BJ (cell line): ENCODE results near the gene MACF1. TPM values are rescaled to one million over a fixed set of nuclear protein-coding genes. Genes with fewer than 3 reads are reported as not detected.

ENCODE experiments used
- CTCF ChIA-PET: fragments of 350-600 bp; formaldehyde crosslinking; extraction: SDS; loops from one replicate; lab custom pipeline; 2021; ENCODE audit warnings: antibody characterized with exemption, inconsistent platforms; lab: Yijun Ruan, JAX
- POLR2A ChIA-PET: fragments of 300-600 bp; sonication (Branson Sonifier 250); formaldehyde crosslinking; extraction: SDS; loops from one replicate; lab custom pipeline; 2021; ENCODE audit warnings: antibody characterized with exemption; lab: Charles Lee
- DNase-seq: peaks from one replicate; pipeline ENCODE4 v3.0.0-alpha.2; 2011; ENCODE audit warnings: low read depth
- H3K27me3 ChIP-seq: 2 replicates; pipeline ENCODE4 v1.6.0; 2011; ENCODE audit warnings: low read length; ENCODE audit not compliant: control insufficient read depth, insufficient read depth
- H3K36me3 ChIP-seq: 2 replicates; pipeline ENCODE4 v1.5.1; 2011; ENCODE audit warnings: low read length; ENCODE audit not compliant: control insufficient read depth, insufficient read depth
- H3K4me3 ChIP-seq: 2 replicates; pipeline ENCODE4 v1.5.1; 2011; ENCODE audit warnings: low read depth, mild to moderate bottlenecking, control low read depth, low read length
- CTCF ChIP-seq: IDR thresholded peaks from 2 replicates; pipeline ENCODE4 v1.5.1; 2011; ENCODE audit warnings: low read depth, mild to moderate bottlenecking, control low read depth, inconsistent platforms, low read length, moderate library complexity; ENCODE audit not compliant: insufficient read depth
- polyA plus RNA-seq: library from polyadenylated mRNA; depleted of rRNA; stranded (reverse); fragments of >200 nt; gene quantifications from 2 replicates; pipeline ENCODE4 v1.2.3, GENCODE V29; 2011

The MACF1 gene
- polyA plus RNA-seq, 1 experiment: 57.3 TPM

GRCh38 chr1:39212499-39212898, 8.0 kb downstream of the MACF1 start:
- ChIA-PET CTCF (interaction anchor here (1.9 kb wide), 1 partner anchor 46 kb away, joined by 7 read pairs; no protein-coding TSS in a partner anchor), POLR2A (interaction anchor here (0.5 to 0.6 kb wide), 2 partner anchors 27 to 64 kb away, joined by 5 to 10 read pairs; no protein-coding TSS in a partner anchor)
- H3K27me3 ChIP-seq: no peaks in the 10 kb centered on the region
- H3K4me3 ChIP-seq: no peak overlapping the region
- TF ChIP-seq CTCF: no peak
- no peak for DNase-seq
- no peaks in the 10 kb centered on the region for H3K36me3 ChIP-seq

GRCh38 chr1:39213511-39214002, 9.1 kb downstream of the MACF1 start:
- no peak overlapping the region for H3K4me3 ChIP-seq

GRCh38 chr1:39214021-39214713, 9.7 kb downstream of the MACF1 start:
- DNase-seq: no peak
- ChIA-PET CTCF (interaction anchor here (0.9 to 2.0 kb wide), 8 partner anchors 9 to 115 kb away, joined by 3 to 17 read pairs (median 6); partner anchors contain the start of gene MACF1), POLR2A (interaction anchor here (1.0 kb wide), 1 partner anchor 9 kb away, joined by 7 read pairs; the partner anchor contains the start of gene MACF1)
- Histone ChIP-seq H3K4me3 (no peak overlapping the region), H3K27me3 (no peaks in the 10 kb centered on the region), H3K36me3 (no peaks in the 10 kb centered on the region)
- TF ChIP-seq CTCF: no peak

More at GRCh38 chr1:39213511-39214002, 9.1 kb downstream of the MACF1 start:
- Histone ChIP-seq H3K27me3 (no peaks in the 10 kb centered on the region), H3K36me3 (no peaks in the 10 kb centered on the region)
- no peak for TF ChIP-seq CTCF
- CTCF ChIA-PET: interaction anchor here (1.3 to 1.9 kb wide), 5 partner anchors 9 to 115 kb away, joined by 3 to 17 read pairs (median 6); partner anchors contain the start of gene MACF1
- peak; percentile 53 for DNase-seq
- POLR2A ChIA-PET: no interaction called here

GRCh38 chr1:39214714-39214997, 10.2 kb downstream of the MACF1 start:
- DNase-seq: no peak
- H3K27me3 ChIP-seq: no peaks in the 10 kb centered on the region
- ChIA-PET POLR2A (interaction anchor here (1.0 kb wide), 1 partner anchor 10 kb away, joined by 7 read pairs; the partner anchor contains the start of gene MACF1), CTCF (interaction anchor here (0.9 to 2.0 kb wide), 7 partner anchors 10 to 116 kb away, joined by 3 to 17 read pairs (median 5); partner anchors contain the start of gene MACF1)
- TF ChIP-seq CTCF: no peak
- no peak overlapping the region for H3K4me3 ChIP-seq
- no peaks in the 10 kb centered on the region for H3K36me3 ChIP-seq
